ENCODE results near the gene PTGES3. TPM values are rescaled to one million over a fixed set of nuclear protein-coding genes. Genes with fewer than 3 reads are reported as not detected.

PTGES3 gene
- total and polyA plus RNA-seq, 2 of the 8 experiments (the other 6 are each of a cell fraction or from before 2014, with no cell fraction given): 111 to 464 TPM

DNA sequence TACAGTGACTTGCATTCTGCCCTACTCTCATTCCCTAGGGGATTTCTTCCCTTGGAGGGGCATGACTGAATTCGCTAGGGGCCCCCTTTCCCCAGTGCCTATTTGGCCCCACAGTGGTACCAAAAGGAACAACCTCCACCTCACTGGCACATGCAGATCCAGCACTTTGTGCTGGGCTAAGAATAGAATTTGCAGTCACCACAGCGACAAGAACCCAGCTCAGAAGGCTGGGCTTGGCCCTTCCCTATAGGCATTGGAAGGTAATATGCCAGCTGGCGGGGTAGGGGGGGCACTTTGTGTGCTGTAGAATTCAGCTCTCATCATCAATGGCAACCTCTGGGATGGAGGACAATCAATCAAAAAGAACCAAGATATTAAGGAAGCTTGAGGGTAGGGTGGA lies 71.8 kb downstream of the PTGES3 start (continued):
- TF ChIP-seq CHD7 (IDR thresholded peaks at IDR 0.05; ENCODE audit: insufficient replicate concordance, low read length) (no peak), ZNF274 (IDR thresholded peaks at IDR 0.05; ENCODE audit: borderline replicate concordance, extremely low read depth, low read length) (no peak), NRF1 (IDR thresholded peaks at IDR 0.05; ENCODE audit: low read depth, low read length) (no peak), RXRA (IDR thresholded peaks at IDR 0.05; ENCODE audit: insufficient read depth, low read depth, low read length) (no peak), RAD21 (IDR thresholded peaks at IDR 0.05 in 1 of 2, conservative IDR thresholded peaks at IDR 0.05 in 1 of 2; ENCODE audit: low read depth in 2 of 2, low read length in 2 of 2) (no peak), SP1 (IDR thresholded peaks at IDR 0.05; ENCODE audit: low read depth, low read length) (no peak), JUND (IDR thresholded peaks at IDR 0.05; ENCODE audit: low read length) (no peak), GABPA (IDR thresholded peaks at IDR 0.05; ENCODE audit: borderline replicate concordance, insufficient read depth, low read length) (no peak), PHF8 (conservative IDR thresholded peaks at IDR 0.05; ENCODE audit: low read depth, low read length) (no peak)
- TF ChIP-seq, protein P1, sequence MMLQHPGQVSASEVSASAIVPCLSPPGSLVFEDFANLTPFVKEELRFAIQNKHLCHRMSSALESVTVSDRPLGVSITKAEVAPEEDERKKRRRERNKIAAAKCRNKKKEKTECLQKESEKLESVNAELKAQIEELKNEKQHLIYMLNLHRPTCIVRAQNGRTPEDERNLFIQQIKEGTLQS (IDR thresholded peaks at IDR 0.05; ENCODE audit: insufficient read depth, low read depth, low read length): no peak
